ENCODE results near the gene ASB15. TPM values are rescaled to one million over a fixed set of nuclear protein-coding genes. Genes with fewer than 3 reads are reported as not detected.

Gene ASB15
- total RNA-seq, 4 donors from 2014 or later = not detected

DNA sequence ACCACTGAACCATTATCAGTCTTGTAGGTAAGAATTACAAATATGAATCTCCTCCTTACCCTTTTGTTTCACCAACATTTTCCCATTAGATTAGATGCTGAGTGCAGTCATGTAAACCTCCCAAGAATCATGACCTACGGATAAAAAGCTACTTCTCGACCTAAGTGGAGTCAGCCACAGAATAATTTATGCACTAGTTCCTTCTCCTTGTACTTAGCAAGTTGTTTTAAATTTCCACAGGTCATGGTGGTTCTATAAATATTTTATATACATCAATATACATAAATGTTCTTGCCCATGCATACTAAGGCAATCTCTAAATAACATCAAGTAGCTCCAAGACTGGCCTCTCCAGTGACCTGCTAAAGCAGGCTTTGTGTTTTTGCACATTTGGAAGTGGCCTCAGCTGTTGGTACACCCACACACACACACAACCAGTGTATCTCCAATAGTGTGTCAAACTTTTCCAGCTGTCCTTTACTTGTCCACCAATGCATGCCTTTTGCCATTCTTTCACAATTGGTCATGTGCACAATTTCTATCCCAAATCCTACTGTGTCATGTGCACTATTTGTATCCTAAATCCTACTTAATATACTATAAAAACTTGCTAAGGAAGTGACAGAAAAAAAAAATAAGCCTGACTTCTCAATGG lies 75.6 kb downstream of the ASB15 start:
- DNase-seq (ENCODE audit: low spot score) (no peak), ATAC-seq (ENCODE audit: low FRiP score) (no peak)
- no peak for TF ChIP-seq CTCF (IDR thresholded peaks at IDR 0.05)

DNA sequence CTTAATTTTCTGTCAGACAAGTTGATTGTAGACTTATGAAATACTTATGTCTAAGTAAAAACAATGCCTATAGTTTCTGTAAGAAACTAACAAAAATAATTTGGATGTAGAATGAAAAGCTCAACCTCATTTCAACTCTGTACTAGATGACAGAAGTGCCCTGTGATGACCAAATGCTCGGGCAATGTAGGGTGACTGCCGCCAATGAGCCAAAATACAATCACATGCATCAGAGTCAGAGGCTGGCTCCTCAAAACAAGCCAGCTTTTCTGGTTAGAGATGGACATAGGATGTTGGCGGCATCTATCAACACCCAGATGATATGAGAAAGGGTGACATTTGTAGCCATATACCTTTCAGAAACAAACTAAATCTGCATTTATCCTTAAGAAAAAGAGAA lies 78.0 kb downstream of the ASB15 start:
- DNase-seq (ENCODE audit: low spot score) = no peak
- no peak for ATAC-seq (ENCODE audit: low FRiP score)
- TF ChIP-seq CTCF (IDR thresholded peaks at IDR 0.05) = no peak

GRCh38 chr7:123680580-123680979 lies 79.0 kb downstream of the ASB15 start:
- DNase-seq (ENCODE audit: low spot score) (no peak), ATAC-seq (ENCODE audit: low FRiP score) (no peak)
- TF ChIP-seq CTCF (IDR thresholded peaks at IDR 0.05) = no peak

DNA sequence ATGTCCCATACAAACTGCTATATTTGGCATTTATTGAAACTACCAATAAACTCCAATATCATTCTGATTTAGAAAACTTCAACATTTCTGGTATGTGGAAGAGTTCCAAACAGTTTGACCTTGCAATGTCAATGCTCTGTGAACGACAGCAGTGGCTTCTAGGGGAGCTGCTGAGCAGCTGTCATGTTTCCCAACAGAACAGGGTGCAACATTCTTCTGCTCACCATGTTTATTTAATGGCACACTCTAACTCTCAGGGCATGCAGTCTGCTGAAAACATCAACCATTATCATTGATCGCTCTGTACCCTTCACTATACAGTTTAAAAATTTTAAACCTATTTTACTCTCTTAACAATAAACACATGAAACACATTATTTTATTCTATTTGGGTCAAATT lies 79.9 kb downstream of the ASB15 start:
- DNase-seq (ENCODE audit: low spot score) (no peak), ATAC-seq (ENCODE audit: low FRiP score) (no peak)
- no peak for TF ChIP-seq CTCF (IDR thresholded peaks at IDR 0.05)

DNA sequence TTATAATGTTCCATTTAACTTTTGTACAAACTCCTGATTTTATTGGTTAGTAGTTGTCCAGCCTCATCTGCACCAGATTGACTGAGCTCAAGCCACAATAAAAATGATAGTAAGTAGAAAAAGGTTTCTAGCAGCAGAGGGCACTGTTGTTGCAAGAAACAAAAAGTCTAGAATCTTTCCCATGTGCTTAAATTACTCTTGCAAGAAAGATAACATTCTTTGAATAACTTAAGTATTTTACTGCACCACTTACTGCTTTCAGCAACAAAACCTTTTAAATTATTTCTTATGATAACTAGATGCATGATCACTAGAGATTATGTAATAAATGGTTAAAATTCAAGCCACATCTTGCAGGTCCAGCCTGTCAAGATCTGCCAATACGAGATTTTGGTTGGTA lies 81.1 kb downstream of the ASB15 start:
- DNase-seq (ENCODE audit: low spot score) = no peak
- ATAC-seq (ENCODE audit: low FRiP score) = no peak
- no peak for TF ChIP-seq CTCF (IDR thresholded peaks at IDR 0.05)

DNA sequence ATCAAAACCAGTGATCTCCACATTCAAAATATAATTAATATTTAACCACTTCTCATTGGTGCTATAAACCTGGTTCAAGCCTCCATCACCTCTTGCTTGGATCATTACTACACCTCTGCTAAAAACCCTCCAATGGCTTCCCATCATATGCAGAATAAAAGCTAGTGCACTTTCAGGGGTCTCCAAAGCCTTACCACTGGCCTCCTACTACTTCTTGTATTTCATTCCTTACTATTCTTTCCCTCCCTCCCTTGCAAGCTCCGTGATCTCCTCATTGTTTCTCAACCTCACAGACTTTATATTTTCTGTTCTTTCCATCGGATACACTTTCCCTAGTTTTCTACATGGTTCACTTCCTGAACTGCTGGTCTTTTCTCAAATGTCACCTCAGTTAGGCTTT lies 85.5 kb downstream of the ASB15 start:
- no peak for TF ChIP-seq CTCF (IDR thresholded peaks at IDR 0.05)
- ATAC-seq (ENCODE audit: low FRiP score) = no peak

GRCh38 chr7:123687727-123688126 lies 86.1 kb downstream of the ASB15 start:
- ATAC-seq (ENCODE audit: low FRiP score) (no peak), DNase-seq (ENCODE audit: low spot score) (no peak)
- no peak for TF ChIP-seq CTCF (IDR thresholded peaks at IDR 0.05)

More for the DNA sequence above, 85.5 kb downstream of the ASB15 start:
- DNase-seq (ENCODE audit: low spot score) = no peak
